ENCODE data around the gene CEACAM7. TPM values are rescaled to one million over a fixed set of nuclear protein-coding genes. Genes with fewer than 3 reads are reported as not detected.
A peak's percentile ranks its signal among the peaks of the same experiment; 100 is the strongest.

CEACAM7 gene
- total RNA-seq, 1 experiment from 2014 or later, result not detected

DNA sequence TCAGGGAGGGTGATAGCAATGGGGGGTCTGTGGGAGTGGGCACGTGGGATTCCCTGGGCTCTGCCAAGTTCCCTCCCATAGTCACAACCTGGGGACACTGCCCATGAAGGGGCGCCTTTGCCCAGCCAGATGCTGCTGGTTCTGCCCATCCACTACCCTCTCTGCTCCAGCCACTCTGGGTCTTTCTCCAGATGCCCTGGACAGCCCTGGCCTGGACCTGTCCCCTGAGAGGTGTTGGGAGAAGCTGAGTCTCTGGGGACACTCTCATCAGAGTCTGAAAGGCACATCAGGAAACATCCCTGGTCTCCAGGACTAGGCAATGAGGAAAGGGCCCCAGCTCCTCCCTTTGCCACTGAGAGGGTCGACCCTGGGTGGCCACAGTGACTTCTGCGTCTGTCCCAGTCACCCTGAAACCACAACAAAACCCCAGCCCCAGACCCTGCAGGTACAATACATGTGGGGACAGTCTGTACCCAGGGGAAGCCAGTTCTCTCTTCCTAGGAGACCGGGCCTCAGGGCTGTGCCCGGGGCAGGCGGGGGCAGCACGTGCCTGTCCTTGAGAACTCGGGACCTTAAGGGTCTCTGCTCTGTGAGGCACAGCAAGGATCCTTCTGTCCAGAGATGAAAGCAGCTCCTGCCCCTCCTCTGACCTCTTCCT, 9.3 kb upstream of the CEACAM7 start:
- BruUV-seq (replicated peaks), result no TSS peak
- H3K4me2 ChIP-seq (ENCODE audit: low read length), result no peak overlapping the region
- H3K4me1 ChIP-seq (ENCODE audit: control insufficient read depth in 1 of 2, insufficient read depth in 2 of 2, low read length in 2 of 2), result peaks cover 0 to 6% of the 10 kb centered on the region in 2 experiments; a peak in 2 of 4 replicates
- H3K9ac ChIP-seq (ENCODE audit: low read length), result no peak overlapping the region
- H3K79me2 ChIP-seq (ENCODE audit: insufficient read depth, low read length), result no peaks in the 10 kb centered on the region
- no peaks in the 10 kb centered on the region for H3K9me3 ChIP-seq (ENCODE audit: control insufficient read depth in 1 of 2, insufficient read depth in 1 of 2, low read depth in 1 of 2, low read length in 2 of 2)
- CTCF ChIA-PET, result interaction anchor here (0.5 to 4.6 kb wide), 2 partner anchors 10 to 1123 kb away, joined by 3 to 22 read pairs; no protein-coding TSS in a partner anchor
- POLR2A ChIA-PET, result no interaction called here
- intact Hi-C loops (cut with micrococcal nuclease), result no loop called here
- peaks cover 21% of the 10 kb centered on the region; the same call in 1 of the 2 replicates for H3K27me3 ChIP-seq (ENCODE audit: insufficient read depth, low read length)
- no peak overlapping the region for H3K4me3 ChIP-seq (replicated peaks in 1 of 2; ENCODE audit: low read depth in 1 of 2, low read length in 2 of 2)
- H3K36me3 ChIP-seq (ENCODE audit: control insufficient read depth in 1 of 2, insufficient read depth in 2 of 2, low read length in 2 of 2), result no peaks in the 10 kb centered on the region
- DNase-seq (ENCODE audit: low read depth, low spot score), result no peak
- TF ChIP-seq CEBPB (IDR thresholded peaks at IDR 0.05; ENCODE audit: low read depth), result no peak
- no peak for TF ChIP-seq RAD21 (IDR thresholded peaks at IDR 0.05; ENCODE audit: low read depth)
- no peak for TF ChIP-seq ZFX (IDR thresholded peaks at IDR 0.05)
- TF ChIP-seq CBX3 (IDR thresholded peaks at IDR 0.05; ENCODE audit: low read depth), result no peak
- no peak overlapping the region for H2AFZ ChIP-seq (ENCODE audit: low read depth, low read length, poor library complexity, severe bottlenecking)
- RAD21 ChIA-PET (ENCODE audit: low non-redundant PET in 1 of 2, low total read pairs in 2 of 2, uncharacterized antibody in 2 of 2, unreplicated experiment in 2 of 2), result no interaction called here
- no peaks in the 10 kb centered on the region for H3K9me2 ChIP-seq (ENCODE audit: insufficient read depth)
- no peak overlapping the region for H3K27ac ChIP-seq (ENCODE audit: low read depth, low read length)
- no peak for ATAC-seq
- H4K20me1 ChIP-seq (ENCODE audit: insufficient read depth), result no peaks in the 10 kb centered on the region

DNA sequence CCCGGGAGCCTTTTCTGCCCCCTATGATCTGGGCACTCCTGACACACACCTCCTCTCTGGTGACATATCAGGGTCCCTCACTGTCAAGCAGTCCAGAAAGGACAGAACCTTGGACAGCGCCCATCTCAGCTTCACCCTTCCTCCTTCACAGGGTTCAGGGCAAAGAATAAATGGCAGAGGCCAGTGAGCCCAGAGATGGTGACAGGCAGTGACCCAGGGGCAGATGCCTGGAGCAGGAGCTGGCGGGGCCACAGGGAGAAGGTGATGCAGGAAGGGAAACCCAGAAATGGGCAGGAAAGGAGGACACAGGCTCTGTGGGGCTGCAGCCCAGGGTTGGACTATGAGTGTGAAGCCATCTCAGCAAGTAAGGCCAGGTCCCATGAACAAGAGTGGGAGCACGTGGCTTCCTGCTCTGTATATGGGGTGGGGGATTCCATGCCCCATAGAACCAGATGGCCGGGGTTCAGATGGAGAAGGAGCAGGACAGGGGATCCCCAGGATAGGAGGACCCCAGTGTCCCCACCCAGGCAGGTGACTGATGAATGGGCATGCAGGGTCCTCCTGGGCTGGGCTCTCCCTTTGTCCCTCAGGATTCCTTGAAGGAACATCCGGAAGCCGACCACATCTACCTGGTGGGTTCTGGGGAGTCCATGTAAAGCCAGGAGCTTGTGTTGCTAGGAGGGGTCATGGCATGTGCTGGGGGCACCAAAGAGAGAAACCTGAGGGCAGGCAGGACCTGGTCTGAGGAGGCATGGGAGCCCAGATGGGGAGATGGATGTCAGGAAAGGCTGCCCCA, 8.5 kb upstream of the CEACAM7 start:
- Histone ChIP-seq H3K4me1 (ENCODE audit: control insufficient read depth in 1 of 2, insufficient read depth in 2 of 2, low read length in 2 of 2) (no peaks in the 10 kb centered on the region), H3K27ac (ENCODE audit: low read depth, low read length) (no peak overlapping the region), H3K4me3 (replicated peaks in 1 of 2; ENCODE audit: low read depth in 1 of 2, low read length in 2 of 2) (no peak overlapping the region), H3K36me3 (ENCODE audit: control insufficient read depth in 1 of 2, insufficient read depth in 2 of 2, low read length in 2 of 2) (no peaks in the 10 kb centered on the region), H2AFZ (ENCODE audit: low read depth, low read length, poor library complexity, severe bottlenecking) (no peak overlapping the region), H3K79me2 (ENCODE audit: insufficient read depth, low read length) (no peaks in the 10 kb centered on the region), H4K20me1 (ENCODE audit: insufficient read depth) (no peaks in the 10 kb centered on the region), H3K9ac (ENCODE audit: low read length) (no peak overlapping the region), H3K4me2 (ENCODE audit: low read length) (no peak overlapping the region), H3K9me3 (ENCODE audit: control insufficient read depth in 1 of 2, insufficient read depth in 1 of 2, low read depth in 1 of 2, low read length in 2 of 2) (no peaks in the 10 kb centered on the region), H3K9me2 (ENCODE audit: insufficient read depth) (no peaks in the 10 kb centered on the region), H3K27me3 (ENCODE audit: insufficient read depth, low read length) (peaks cover 23% of the 10 kb centered on the region)
- no TSS peak for BruUV-seq (replicated peaks)
- TF ChIP-seq CBX3 (IDR thresholded peaks at IDR 0.05; ENCODE audit: low read depth) (no peak), FOSL1 (IDR thresholded peaks at IDR 0.05; ENCODE audit: low read depth) (no peak), SP1 (IDR thresholded peaks at IDR 0.05; ENCODE audit: low read depth) (no peak), RAD21 (IDR thresholded peaks at IDR 0.05; ENCODE audit: low read depth) (no peak)
- TF ChIP-seq, protein P1, sequence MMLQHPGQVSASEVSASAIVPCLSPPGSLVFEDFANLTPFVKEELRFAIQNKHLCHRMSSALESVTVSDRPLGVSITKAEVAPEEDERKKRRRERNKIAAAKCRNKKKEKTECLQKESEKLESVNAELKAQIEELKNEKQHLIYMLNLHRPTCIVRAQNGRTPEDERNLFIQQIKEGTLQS (IDR thresholded peaks at IDR 0.05), result no peak
- TF ChIP-seq, protein P2, sequence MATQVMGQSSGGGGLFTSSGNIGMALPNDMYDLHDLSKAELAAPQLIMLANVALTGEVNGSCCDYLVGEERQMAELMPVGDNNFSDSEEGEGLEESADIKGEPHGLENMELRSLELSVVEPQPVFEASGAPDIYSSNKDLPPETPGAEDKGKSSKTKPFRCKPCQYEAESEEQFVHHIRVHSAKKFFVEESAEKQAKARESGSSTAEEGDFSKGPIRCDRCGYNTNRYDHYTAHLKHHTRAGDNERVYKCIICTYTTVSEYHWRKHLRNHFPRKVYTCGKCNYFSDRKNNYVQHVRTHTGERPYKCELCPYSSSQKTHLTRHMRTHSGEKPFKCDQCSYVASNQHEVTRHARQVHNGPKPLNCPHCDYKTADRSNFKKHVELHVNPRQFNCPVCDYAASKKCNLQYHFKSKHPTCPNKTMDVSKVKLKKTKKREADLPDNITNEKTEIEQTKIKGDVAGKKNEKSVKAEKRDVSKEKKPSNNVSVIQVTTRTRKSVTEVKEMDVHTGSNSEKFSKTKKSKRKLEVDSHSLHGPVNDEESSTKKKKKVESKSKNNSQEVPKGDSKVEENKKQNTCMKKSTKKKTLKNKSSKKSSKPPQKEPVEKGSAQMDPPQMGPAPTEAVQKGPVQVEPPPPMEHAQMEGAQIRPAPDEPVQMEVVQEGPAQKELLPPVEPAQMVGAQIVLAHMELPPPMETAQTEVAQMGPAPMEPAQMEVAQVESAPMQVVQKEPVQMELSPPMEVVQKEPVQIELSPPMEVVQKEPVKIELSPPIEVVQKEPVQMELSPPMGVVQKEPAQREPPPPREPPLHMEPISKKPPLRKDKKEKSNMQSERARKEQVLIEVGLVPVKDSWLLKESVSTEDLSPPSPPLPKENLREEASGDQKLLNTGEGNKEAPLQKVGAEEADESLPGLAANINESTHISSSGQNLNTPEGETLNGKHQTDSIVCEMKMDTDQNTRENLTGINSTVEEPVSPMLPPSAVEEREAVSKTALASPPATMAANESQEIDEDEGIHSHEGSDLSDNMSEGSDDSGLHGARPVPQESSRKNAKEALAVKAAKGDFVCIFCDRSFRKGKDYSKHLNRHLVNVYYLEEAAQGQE (IDR thresholded peaks at IDR 0.05; ENCODE audit: low read depth), result peak; percentile 81
- intact Hi-C loops (cut with micrococcal nuclease), result no loop called here
- ChIA-PET CTCF (interaction anchor here (4.6 kb wide), 1 partner anchor 10 kb away, joined by 22 read pairs; no protein-coding TSS in a partner anchor), RAD21 (ENCODE audit: low non-redundant PET in 1 of 2, low total read pairs in 2 of 2, uncharacterized antibody in 2 of 2, unreplicated experiment in 2 of 2) (no interaction called here), POLR2A (no interaction called here)
- DNase-seq (ENCODE audit: low read depth, low spot score) (no peak), ATAC-seq (no peak)
